ENCODE results near the gene SLC51A.

GRCh38 chr3:196169836-196170240 lies 46.5 kb upstream of the SLC51A start:
- TF ChIP-seq CTCF (conservative IDR thresholded peaks at IDR 0.05 in 1 of 2, IDR thresholded peaks at IDR 0.05 in 1 of 2; ENCODE audit: low read depth in 1 of 2, low read length in 2 of 2), result no peak
- TF ChIP-seq EZH2 (IDR thresholded peaks at IDR 0.05; ENCODE audit: low read length, missing control alignments), result no peak
